Measurements from ENCODE around the gene HOXC11.

The HOXC11 gene

GRCh38 chr12:53974084-53975063 is 1.4 kb downstream of the HOXC11 start, which contains the start of gene HOTAIR:
HOTAIR (minus strand) TSS chr12:53974954.
- no peak for DNase-seq

- no peak for DNase-seq
Measured at GRCh38 chr12:53975064-53975471, 2.1 kb downstream of the HOXC11 start.

- no peak for DNase-seq
Measured at GRCh38 chr12:53975479-53976152, 2.7 kb downstream of the HOXC11 start.

- no peak for DNase-seq
Measured at GRCh38 chr12:53976172-53976822, 3.4 kb downstream of the HOXC11 start.

- no peak for DNase-seq
Measured at GRCh38 chr12:53976823-53977595, 4.1 kb downstream of the HOXC11 start.

- no peak for DNase-seq
Measured at GRCh38 chr12:53977596-53978445, 4.9 kb downstream of the HOXC11 start.

- DNase-seq = no peak
Measured at GRCh38 chr12:53978477-53979356, 5.8 kb downstream of the HOXC11 start.

- DNase-seq = no peak
Measured at GRCh38 chr12:53980104-53980801, 7.3 kb downstream of the HOXC11 start.

GRCh38 chr12:53980802-53981496 is 8.0 kb downstream of the HOXC11 start:
- no peak for DNase-seq

- no peak for DNase-seq
Measured at GRCh38 chr12:53981634-53982565, 9.0 kb downstream of the HOXC11 start.

- no peak for DNase-seq
Measured at GRCh38 chr12:53982648-53983567, 10.0 kb downstream of the HOXC11 start.

GRCh38 chr12:53983568-53983949 is 10.6 kb downstream of the HOXC11 start:
- DNase-seq = no peak

- no peak for DNase-seq
Measured at GRCh38 chr12:53983950-53984572, 11.1 kb downstream of the HOXC11 start.

- DNase-seq = peak; percentile 54
Measured at GRCh38 chr12:53984901-53985691, 12.2 kb downstream of the HOXC11 start, which contains the start of gene HOXC10. HOXC10 (plus strand) TSS chr12:53985146; CDS start chr12:53985260, 114 bp downstream.

GRCh38 chr12:53985692-53985993 is 12.7 kb downstream of the HOXC11 start:
- DNase-seq = no peak
